Measurements from ENCODE around the gene L1TD1.

GRCh38 chr1:62178372-62178771, 16.3 kb upstream of the L1TD1 start:
- TF ChIP-seq ZNF174 (tag by site-specific recombination; IDR thresholded peaks at IDR 0.05) = no peak
- TF ChIP-seq ZBTB26 (tag by site-specific recombination; optimal IDR thresholded peaks at IDR 0.05) = no peak
- no peak for TF ChIP-seq MEIS1 (CRISPR knock-in tag; IDR thresholded peaks at IDR 0.05; ENCODE audit: borderline replicate concordance)
- no peak for TF ChIP-seq GLI4 (tag by site-specific recombination; IDR thresholded peaks at IDR 0.05)
- TF ChIP-seq CTCF (tag by site-specific recombination; IDR thresholded peaks at IDR 0.05) = no peak
- no peak for TF ChIP-seq ZBTB44 (tag by site-specific recombination; IDR thresholded peaks at IDR 0.05)
- TF ChIP-seq ZNF18 (tag by site-specific recombination; IDR thresholded peaks at IDR 0.05) = no peak
- no peak for TF ChIP-seq ZNF335 (tag by site-specific recombination; conservative IDR thresholded peaks at IDR 0.05)
- no peak for TF ChIP-seq PATZ1 (tag by site-specific recombination; IDR thresholded peaks at IDR 0.05)
- TF ChIP-seq REST (tag by site-specific recombination; IDR thresholded peaks at IDR 0.05) = no peak
- no peak for TF ChIP-seq TCF7L2 (IDR thresholded peaks at IDR 0.05; ENCODE audit: borderline replicate concordance, low read depth, low read length)
- TF ChIP-seq ZNF274 (IDR thresholded peaks at IDR 0.05; ENCODE audit: low read length) = no peak
- TF ChIP-seq ZNF274 (tag by site-specific recombination; IDR thresholded peaks at IDR 0.05; ENCODE audit: borderline replicate concordance) = no peak
